Measurements from ENCODE around the gene GBP3. TPM values are rescaled to one million over a fixed set of nuclear protein-coding genes. Genes with fewer than 3 reads are reported as not detected.
"Not testable (repeated sequence)": the region's sequence is repeated elsewhere in the genome, so short reads cannot be mapped to it uniquely, and the experiment has no call there.

The GBP3 gene
- total RNA-seq, 4 donors from 2014 or later: 8.6 to 26.5 (median 20.7) TPM

GRCh38 chr1:89051300-89051954 lies 28.8 kb upstream of the GBP3 start:
- H3K27ac ChIP-seq: no peak overlapping the region

GRCh38 chr1:89050649-89051033 lies 28.0 kb upstream of the GBP3 start:
- ATAC-seq: no peak
- Histone ChIP-seq H3K27me3 (no peaks in the 10 kb centered on the region), H3K4me1 (no peaks in the 10 kb centered on the region), H3K36me3 (peaks cover 6 to 66% of the 10 kb centered on the region in 2 donors), H3K27ac (no peak overlapping the region), H3K4me3 (no peak overlapping the region), H3K9me3 (no peaks in the 10 kb centered on the region)
- WGBS, 2 donors (ENCODE audit: low coverage in 1 of 2): 100% methylated on average over 1 of the region's 11 CpGs; no CpG with 5 or more reads in 1 of the 2 donors
- no peak for TF ChIP-seq CTCF (IDR thresholded peaks at IDR 0.05)
- TF ChIP-seq POLR2A (IDR thresholded peaks at IDR 0.05): no peak
- no peak for TF ChIP-seq POLR2AphosphoS5 (IDR thresholded peaks at IDR 0.05)
- no peak for TF ChIP-seq EP300 (IDR thresholded peaks at IDR 0.05)

More at GRCh38 chr1:89051300-89051954, 28.8 kb upstream of the GBP3 start:
- TF ChIP-seq EP300 (IDR thresholded peaks at IDR 0.05) (no peak), POLR2A (IDR thresholded peaks at IDR 0.05) (no peak), POLR2AphosphoS5 (IDR thresholded peaks at IDR 0.05) (no peak)
- no peaks in the 10 kb centered on the region for H3K9me3 ChIP-seq
- H3K27me3 ChIP-seq: no peaks in the 10 kb centered on the region
- peaks cover 9 to 74% of the 10 kb centered on the region in 2 donors for H3K36me3 ChIP-seq
- ATAC-seq: no peak
- 87 to 98% methylated on average over 7 of the region's 9 CpGs for WGBS, 2 donors (ENCODE audit: low coverage in 1 of 2)
- no peak overlapping the region for H3K4me3 ChIP-seq
- no peaks in the 10 kb centered on the region for H3K4me1 ChIP-seq

- not testable (repeated sequence) for H3K27ac ChIP-seq, H3K9me3 ChIP-seq, H3K27me3 ChIP-seq, H3K4me3 ChIP-seq, H3K4me1 ChIP-seq
- peak; percentile 13 for ATAC-seq
- 84 to 89% methylated on average over 7 to 8 of the region's 9 CpGs for WGBS, 2 donors (ENCODE audit: low coverage in 1 of 2)
- peaks cover 6 to 61% of the 10 kb centered on the region in 2 donors for H3K36me3 ChIP-seq
These were observed 27.4 kb upstream of the GBP3 start for GRCh38 chr1:89049901-89050648.

- not testable (repeated sequence) for H3K27me3 ChIP-seq, H3K27ac ChIP-seq, H3K4me1 ChIP-seq, H3K4me3 ChIP-seq, ATAC-seq, H3K9me3 ChIP-seq
- peaks cover 6 to 55% of the 10 kb centered on the region in 2 donors for H3K36me3 ChIP-seq
- WGBS, 2 donors (ENCODE audit: low coverage in 1 of 2): 71% methylated on average over 1 of the region's 4 CpGs; no CpG with 5 or more reads in 1 of the 2 donors
These were observed 26.5 kb upstream of the GBP3 start for GRCh38 chr1:89049187-89049586.

GRCh38 chr1:89047734-89048133 lies 25.1 kb upstream of the GBP3 start:
- Histone ChIP-seq H3K9me3 (no peaks in the 10 kb centered on the region), H3K4me3 (no peak overlapping the region), H3K27me3 (no peaks in the 10 kb centered on the region), H3K4me1 (no peaks in the 10 kb centered on the region), H3K36me3 (peaks cover 0 to 44% of the 10 kb centered on the region in 2 donors), H3K27ac (no peak overlapping the region)
- TF ChIP-seq POLR2A (IDR thresholded peaks at IDR 0.05) (no peak), POLR2AphosphoS5 (IDR thresholded peaks at IDR 0.05) (no peak), EP300 (IDR thresholded peaks at IDR 0.05) (no peak), CTCF (IDR thresholded peaks at IDR 0.05) (no peak)
- ATAC-seq: no peak
- 42 to 58% methylated on average over 3 of the region's 3 CpGs for WGBS, 2 donors (ENCODE audit: low coverage in 1 of 2)

- H3K27ac ChIP-seq, H3K9me3 ChIP-seq, H3K4me3 ChIP-seq, H3K27me3 ChIP-seq, ATAC-seq, H3K4me1 ChIP-seq: not testable (repeated sequence)
- H3K36me3 ChIP-seq: peaks cover 0 to 32% of the 10 kb centered on the region in 2 donors
- WGBS, 2 donors (ENCODE audit: low coverage in 1 of 2): 79 to 83% methylated on average over 3 to 6 of the region's 6 CpGs
These were observed 23.9 kb upstream of the GBP3 start for GRCh38 chr1:89046318-89047183.
